Measurements from ENCODE around the gene GDF2.

The GDF2 gene

GRCh38 chr10:47308775-47309174, 13.5 kb upstream of the GDF2 start:
- no peaks in the 10 kb centered on the region for H3K9me3 ChIP-seq (ENCODE audit: insufficient read depth, low read depth, low read length)
- no peaks in the 10 kb centered on the region for H3K79me1 ChIP-seq (ENCODE audit: low read length)
- no peak overlapping the region for H2AK5ac ChIP-seq (ENCODE audit: low read length)
- H3K14ac ChIP-seq (ENCODE audit: low read length), result no peak overlapping the region
- H3K4me3 ChIP-seq (ENCODE audit: low read depth, low read length), result no peak overlapping the region
- no peaks in the 10 kb centered on the region for H3K27me3 ChIP-seq (ENCODE audit: insufficient read depth, low read length)
- H4K12ac ChIP-seq (ENCODE audit: low read depth, low read length), result no peak overlapping the region
- H3K4me2 ChIP-seq (ENCODE audit: low read length), result no peak overlapping the region
- no peak overlapping the region for H2BK120ac ChIP-seq (ENCODE audit: insufficient read depth, low read length, poor library complexity)
- H3K79me2 ChIP-seq (ENCODE audit: control insufficient read depth, insufficient read depth, low read length, poor library complexity), result no peaks in the 10 kb centered on the region
- no peak for DNase-seq
- H2BK12ac ChIP-seq (ENCODE audit: low read length), result no peak overlapping the region
- H3K4ac ChIP-seq (ENCODE audit: low read depth, low read length), result no peak overlapping the region
- H4K91ac ChIP-seq (ENCODE audit: low read depth, low read length), result no peak overlapping the region
- H4K8ac ChIP-seq (ENCODE audit: low read depth, low read length), result no peak overlapping the region
- no peak overlapping the region for H2AFZ ChIP-seq (ENCODE audit: insufficient read depth, low read length, poor library complexity)
- no peaks in the 10 kb centered on the region for H3K4me1 ChIP-seq (ENCODE audit: control insufficient read depth in 1 of 2, insufficient read depth in 2 of 2, low read length in 2 of 2)
- no peak overlapping the region for H3K27ac ChIP-seq (ENCODE audit: low read depth, low read length)
- no peak overlapping the region for H3K18ac ChIP-seq (ENCODE audit: low read length)
- no peak overlapping the region for H3K9ac ChIP-seq (ENCODE audit: low read length)
- no peaks in the 10 kb centered on the region for H3K36me3 ChIP-seq (ENCODE audit: control insufficient read depth in 1 of 2, insufficient read depth in 2 of 2, low read length in 2 of 2)
- H2BK5ac ChIP-seq (ENCODE audit: low read depth, low read length, poor library complexity), result no peak overlapping the region
- H3K23ac ChIP-seq (ENCODE audit: low read length), result no peak overlapping the region
- no CpG with 5 or more reads among the region's 9 CpGs for WGBS (ENCODE audit: extremely low coverage, insufficient coverage, insufficient read length)

DNA sequence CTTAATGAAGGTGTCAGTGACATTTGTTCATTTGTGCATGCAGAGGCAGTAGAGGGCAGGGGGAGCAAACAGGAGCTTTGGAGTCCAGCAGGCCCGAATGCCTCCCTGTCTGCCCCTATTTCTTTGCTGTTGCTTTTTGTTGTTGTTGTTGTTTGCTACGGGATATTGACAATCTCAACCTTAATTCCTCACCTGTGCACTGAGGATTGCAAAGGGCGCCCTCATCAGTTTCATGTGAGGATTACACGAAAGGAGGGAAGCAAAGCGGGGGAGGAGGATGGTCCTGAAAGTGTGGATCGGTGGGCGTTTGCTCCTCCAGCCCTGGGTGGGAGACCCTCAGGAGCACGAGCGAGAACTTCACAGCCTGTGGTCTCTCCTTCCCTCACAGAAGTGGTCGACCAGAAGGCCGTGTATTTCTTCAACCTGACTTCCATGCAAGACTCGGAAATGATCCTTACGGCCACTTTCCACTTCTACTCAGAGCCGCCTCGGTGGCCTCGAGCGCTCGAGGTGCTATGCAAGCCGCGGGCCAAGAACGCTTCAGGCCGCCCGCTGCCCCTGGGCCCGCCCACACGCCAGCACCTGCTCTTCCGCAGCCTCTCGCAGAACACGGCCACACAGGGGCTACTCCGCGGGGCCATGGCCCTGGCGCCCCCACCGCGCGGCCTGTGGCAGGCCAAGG, 12.7 kb upstream of the GDF2 start:
- Histone ChIP-seq H3K9ac (ENCODE audit: low read length) (no peak overlapping the region), H3K79me2 (ENCODE audit: control insufficient read depth, insufficient read depth, low read length, poor library complexity) (no peaks in the 10 kb centered on the region), H3K4me2 (ENCODE audit: low read length) (no peak overlapping the region), H2BK12ac (ENCODE audit: low read length) (no peak overlapping the region), H4K91ac (ENCODE audit: low read depth, low read length) (no peak overlapping the region), H3K27me3 (ENCODE audit: insufficient read depth, low read length) (no peaks in the 10 kb centered on the region), H3K36me3 (ENCODE audit: control insufficient read depth in 1 of 2, insufficient read depth in 2 of 2, low read length in 2 of 2) (no peaks in the 10 kb centered on the region), H4K8ac (ENCODE audit: low read depth, low read length) (no peak overlapping the region), H2BK120ac (ENCODE audit: insufficient read depth, low read length, poor library complexity) (no peak overlapping the region), H3K27ac (ENCODE audit: low read depth, low read length) (no peak overlapping the region), H3K18ac (ENCODE audit: low read length) (no peak overlapping the region), H2AK5ac (ENCODE audit: low read length) (no peak overlapping the region), H2BK5ac (ENCODE audit: low read depth, low read length, poor library complexity) (no peak overlapping the region), H3K4me1 (ENCODE audit: control insufficient read depth in 1 of 2, insufficient read depth in 2 of 2, low read length in 2 of 2) (no peaks in the 10 kb centered on the region), H3K4me3 (ENCODE audit: low read depth, low read length) (no peak overlapping the region), H4K12ac (ENCODE audit: low read depth, low read length) (no peak overlapping the region), H3K4ac (ENCODE audit: low read depth, low read length) (no peak overlapping the region), H3K23ac (ENCODE audit: low read length) (no peak overlapping the region), H3K14ac (ENCODE audit: low read length) (no peak overlapping the region), H3K9me3 (ENCODE audit: insufficient read depth, low read depth, low read length) (no peaks in the 10 kb centered on the region), H3K79me1 (ENCODE audit: low read length) (no peaks in the 10 kb centered on the region), H2AFZ (ENCODE audit: insufficient read depth, low read length, poor library complexity) (no peak overlapping the region)
- no CpG with 5 or more reads among the region's 34 CpGs for WGBS (ENCODE audit: extremely low coverage, insufficient coverage, insufficient read length)
- no peak for DNase-seq

GRCh38 chr10:47310090-47310505, 12.2 kb upstream of the GDF2 start:
- no peak overlapping the region for H3K18ac ChIP-seq (ENCODE audit: low read length)
- H3K9ac ChIP-seq (ENCODE audit: low read length), result no peak overlapping the region
- no peak overlapping the region for H2BK12ac ChIP-seq (ENCODE audit: low read length)
- H3K23ac ChIP-seq (ENCODE audit: low read length), result no peak overlapping the region
- H3K4me2 ChIP-seq (ENCODE audit: low read length), result no peak overlapping the region
- H3K4me1 ChIP-seq (ENCODE audit: control insufficient read depth in 1 of 2, insufficient read depth in 2 of 2, low read length in 2 of 2), result no peaks in the 10 kb centered on the region
- no peak overlapping the region for H4K91ac ChIP-seq (ENCODE audit: low read depth, low read length)
- no peaks in the 10 kb centered on the region for H3K27me3 ChIP-seq (ENCODE audit: insufficient read depth, low read length)
- H3K79me1 ChIP-seq (ENCODE audit: low read length), result no peaks in the 10 kb centered on the region
- H2AFZ ChIP-seq (ENCODE audit: insufficient read depth, low read length, poor library complexity), result no peak overlapping the region
- no peak overlapping the region for H2AK5ac ChIP-seq (ENCODE audit: low read length)
- no peaks in the 10 kb centered on the region for H3K79me2 ChIP-seq (ENCODE audit: control insufficient read depth, insufficient read depth, low read length, poor library complexity)
- no peak overlapping the region for H3K4ac ChIP-seq (ENCODE audit: low read depth, low read length)
- H2BK120ac ChIP-seq (ENCODE audit: insufficient read depth, low read length, poor library complexity), result no peak overlapping the region
- H2BK5ac ChIP-seq (ENCODE audit: low read depth, low read length, poor library complexity), result no peak overlapping the region
- H3K14ac ChIP-seq (ENCODE audit: low read length), result no peak overlapping the region
- H4K12ac ChIP-seq (ENCODE audit: low read depth, low read length), result no peak overlapping the region
- no peaks in the 10 kb centered on the region for H3K9me3 ChIP-seq (ENCODE audit: insufficient read depth, low read depth, low read length)
- H3K27ac ChIP-seq (ENCODE audit: low read depth, low read length), result no peak overlapping the region
- H4K8ac ChIP-seq (ENCODE audit: low read depth, low read length), result no peak overlapping the region
- DNase-seq, result no peak
- no CpG with 5 or more reads among the region's 37 CpGs for WGBS (ENCODE audit: extremely low coverage, insufficient coverage, insufficient read length)
- no peak overlapping the region for H3K4me3 ChIP-seq (ENCODE audit: low read depth, low read length)
- H3K36me3 ChIP-seq (ENCODE audit: control insufficient read depth in 1 of 2, insufficient read depth in 2 of 2, low read length in 2 of 2), result no peaks in the 10 kb centered on the region

DNA sequence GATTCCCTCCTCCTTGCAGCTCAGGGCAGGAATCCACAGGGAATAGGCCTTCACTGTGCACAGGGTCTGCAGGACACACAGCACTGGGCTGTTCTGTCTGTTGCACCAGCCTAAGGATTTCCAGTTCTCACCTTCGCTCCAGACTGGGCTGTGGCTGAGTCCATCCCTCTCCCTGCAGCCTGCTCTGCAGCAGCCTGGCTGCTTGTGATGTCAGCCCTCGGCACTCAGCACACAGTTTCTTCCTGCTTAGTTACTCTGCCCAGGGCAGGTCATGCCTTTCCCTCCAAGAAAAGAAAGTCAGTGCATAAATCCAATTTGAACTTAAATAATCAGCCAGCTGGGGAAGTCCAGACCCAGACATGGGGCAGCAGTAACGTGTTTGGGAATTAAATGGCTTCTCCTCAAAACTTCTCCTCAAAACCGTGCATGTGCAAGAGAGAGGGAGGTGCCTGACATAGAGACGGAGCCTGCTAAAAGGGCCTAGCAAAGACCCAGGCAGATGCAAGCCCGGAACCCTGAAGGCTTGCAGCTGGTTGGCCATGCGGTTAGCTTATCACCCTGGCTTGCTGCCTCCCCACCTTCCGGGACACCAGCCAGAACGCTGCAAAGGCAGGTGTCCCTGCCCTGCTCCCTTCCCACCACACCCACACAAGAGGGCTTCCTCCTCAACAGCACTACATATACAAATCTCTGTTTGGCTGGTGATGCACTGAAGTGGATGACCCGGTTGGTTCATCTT, 10.9 kb upstream of the GDF2 start:
- Histone ChIP-seq H3K27ac (ENCODE audit: low read depth, low read length) (no peak overlapping the region), H3K79me1 (ENCODE audit: low read length) (no peaks in the 10 kb centered on the region), H3K9me3 (ENCODE audit: insufficient read depth, low read depth, low read length) (no peaks in the 10 kb centered on the region), H3K4me1 (ENCODE audit: control insufficient read depth in 1 of 2, insufficient read depth in 2 of 2, low read length in 2 of 2) (no peaks in the 10 kb centered on the region), H3K4ac (ENCODE audit: low read depth, low read length) (no peak overlapping the region), H3K18ac (ENCODE audit: low read length) (no peak overlapping the region), H2BK120ac (ENCODE audit: insufficient read depth, low read length, poor library complexity) (no peak overlapping the region), H3K4me2 (ENCODE audit: low read length) (no peak overlapping the region), H3K27me3 (ENCODE audit: insufficient read depth, low read length) (no peaks in the 10 kb centered on the region), H2BK5ac (ENCODE audit: low read depth, low read length, poor library complexity) (no peak overlapping the region), H3K23ac (ENCODE audit: low read length) (no peak overlapping the region), H4K12ac (ENCODE audit: low read depth, low read length) (no peak overlapping the region), H3K79me2 (ENCODE audit: control insufficient read depth, insufficient read depth, low read length, poor library complexity) (no peaks in the 10 kb centered on the region), H3K36me3 (ENCODE audit: control insufficient read depth in 1 of 2, insufficient read depth in 2 of 2, low read length in 2 of 2) (no peaks in the 10 kb centered on the region), H2AK5ac (ENCODE audit: low read length) (no peak overlapping the region), H3K14ac (ENCODE audit: low read length) (no peak overlapping the region), H4K8ac (ENCODE audit: low read depth, low read length) (no peak overlapping the region), H2BK12ac (ENCODE audit: low read length) (no peak overlapping the region), H4K91ac (ENCODE audit: low read depth, low read length) (no peak overlapping the region), H3K4me3 (ENCODE audit: low read depth, low read length) (peak overlapping the region; percentile 17), H3K9ac (ENCODE audit: low read length) (no peak overlapping the region), H2AFZ (ENCODE audit: insufficient read depth, low read length, poor library complexity) (no peak overlapping the region)
- no CpG with 5 or more reads among the region's 10 CpGs for WGBS (ENCODE audit: extremely low coverage, insufficient coverage, insufficient read length)
- no peak for DNase-seq
